Keratinocyte (primary cell): Measurements from ENCODE around the gene S100A2.

ENCODE experiments used
- EZH2 ChIP-seq: IDR thresholded peaks from one replicate; pipeline ENCODE4 v1.6.1; 2012; ENCODE audit warnings: inconsistent platforms, mild to moderate bottlenecking, low read length, moderate library complexity
- TF ChIP-seq, protein P1 (sequence below), 3 experiments: IDR thresholded peaks in 1 of 3; conservative IDR thresholded peaks in 1 of 3; optimal IDR thresholded peaks in 1 of 3; 2 replicates in 2 of 3; 3 replicates in 1 of 3; pipeline versions ENCODE3 to v1.5.1; 2011; ENCODE audit warnings: low read length in 3 of 3, mild to moderate bottlenecking in 3 of 3, moderate library complexity in 2 of 3, control low read depth in 1 of 3, inconsistent platforms in 1 of 3; ENCODE audit not compliant: insufficient read depth in 2 of 3; ENCODE audit errors: extremely low read depth in 1 of 3

DNA sequence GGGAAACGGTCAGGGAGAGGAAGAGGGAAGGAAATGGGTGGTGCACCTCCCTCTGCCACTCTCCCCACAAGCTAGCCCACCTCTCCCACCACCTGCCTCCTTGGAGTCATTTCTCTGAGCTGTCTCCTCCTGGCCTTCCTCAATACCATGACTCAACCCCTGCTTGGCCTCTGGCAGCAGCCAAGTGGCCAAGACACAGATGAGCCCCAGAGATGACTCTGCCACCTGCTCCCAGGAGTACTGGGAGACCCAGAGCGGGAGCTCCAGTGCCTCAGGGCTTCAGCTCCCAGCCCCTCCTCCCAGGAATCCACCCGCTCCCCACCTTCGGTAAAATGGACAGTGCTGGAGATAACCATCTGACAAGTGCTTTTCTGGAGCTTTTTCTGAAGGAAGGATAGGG, 44.7 kb upstream of the S100A2 start:
- TF ChIP-seq, protein P1, sequence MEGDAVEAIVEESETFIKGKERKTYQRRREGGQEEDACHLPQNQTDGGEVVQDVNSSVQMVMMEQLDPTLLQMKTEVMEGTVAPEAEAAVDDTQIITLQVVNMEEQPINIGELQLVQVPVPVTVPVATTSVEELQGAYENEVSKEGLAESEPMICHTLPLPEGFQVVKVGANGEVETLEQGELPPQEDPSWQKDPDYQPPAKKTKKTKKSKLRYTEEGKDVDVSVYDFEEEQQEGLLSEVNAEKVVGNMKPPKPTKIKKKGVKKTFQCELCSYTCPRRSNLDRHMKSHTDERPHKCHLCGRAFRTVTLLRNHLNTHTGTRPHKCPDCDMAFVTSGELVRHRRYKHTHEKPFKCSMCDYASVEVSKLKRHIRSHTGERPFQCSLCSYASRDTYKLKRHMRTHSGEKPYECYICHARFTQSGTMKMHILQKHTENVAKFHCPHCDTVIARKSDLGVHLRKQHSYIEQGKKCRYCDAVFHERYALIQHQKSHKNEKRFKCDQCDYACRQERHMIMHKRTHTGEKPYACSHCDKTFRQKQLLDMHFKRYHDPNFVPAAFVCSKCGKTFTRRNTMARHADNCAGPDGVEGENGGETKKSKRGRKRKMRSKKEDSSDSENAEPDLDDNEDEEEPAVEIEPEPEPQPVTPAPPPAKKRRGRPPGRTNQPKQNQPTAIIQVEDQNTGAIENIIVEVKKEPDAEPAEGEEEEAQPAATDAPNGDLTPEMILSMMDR (optimal IDR thresholded peaks at IDR 0.05 in 1 of 3, IDR thresholded peaks at IDR 0.05 in 1 of 3, conservative IDR thresholded peaks at IDR 0.05 in 1 of 3; ENCODE audit: extremely low read depth in 1 of 3, insufficient read depth in 2 of 3, low read length in 3 of 3), result no peak
- TF ChIP-seq EZH2, result no peak
